Activated naive CD8-positive, alpha-beta T cell treated with anti-CD3 and anti-CD28 coated beads for 36 hours (primary cell): Measurements from ENCODE around the gene AWAT1. TPM values are rescaled to one million over a fixed set of nuclear protein-coding genes. Genes with fewer than 3 reads are reported as not detected.

Source experiments
- total RNA-seq, 2 experiments: library from RNA; stranded (reverse); gene quantifications; one replicate each; pipeline ENCODE4 v1.2.3, GENCODE V29; 2021

Gene AWAT1
- total RNA-seq, 2 experiments from 2014 or later = not detected

Other genes starting within 250 kb of the AWAT1 start
- gene AWAT2, start 184.7 kb upstream of the AWAT1 start, total RNA-seq = not detected
- not detected for gene OTUD6A, start 172.2 kb upstream of the AWAT1 start, total RNA-seq
- 10 to 100 TPM; 36.0 to 37.2 TPM for gene IGBP1, start 101.2 kb upstream of the AWAT1 start, total RNA-seq
- not detected for gene DGAT2L6, start 57.2 kb upstream of the AWAT1 start, total RNA-seq
- under 1 TPM in 1 of 2 experiments, not detected in 1; 0.12 TPM for gene P2RY4, start 25.5 kb downstream of the AWAT1 start, total RNA-seq
- not detected for gene ARR3, start 33.7 kb downstream of the AWAT1 start, total RNA-seq
- not detected for gene RAB41, start 47.5 kb downstream of the AWAT1 start, total RNA-seq
- 10 to 100 TPM; 24.0 to 27.0 TPM for gene PDZD11, start 55.3 kb downstream of the AWAT1 start, total RNA-seq
- 10 to 100 TPM; 22.4 to 23.9 TPM for gene KIF4A, start 55.4 kb downstream of the AWAT1 start, total RNA-seq
- not detected for gene GDPD2, start 188.7 kb downstream of the AWAT1 start, total RNA-seq
- 10 to 100 TPM; 22.8 to 25.8 TPM for gene DLG3, start 210.2 kb downstream of the AWAT1 start, total RNA-seq